GM06990 (cell line): Measurements from ENCODE around the gene TBX2.

Experiments used
- DNase-seq: peaks from one replicate; pipeline ENCODE4 v3.0.0-alpha.2; 2011; ENCODE audit not compliant: insufficient read length; ENCODE audit errors: extremely low read depth
- H3K27me3 ChIP-seq: replicated peaks from 2 replicates; pipeline ENCODE4 v1.6.0; 2011; ENCODE audit warnings: low read length; ENCODE audit not compliant: control insufficient read depth, insufficient read depth
- H3K36me3 ChIP-seq: 2 replicates; pipeline ENCODE4 v1.5.1; 2011; ENCODE audit warnings: low read length; ENCODE audit not compliant: control insufficient read depth, insufficient read depth
- H3K4me3 ChIP-seq: replicated peaks from 2 replicates; pipeline ENCODE4 v1.5.1; 2011; ENCODE audit warnings: low read depth, mild to moderate bottlenecking, control low read depth, low read length
- CTCF ChIP-seq: IDR thresholded peaks from 2 replicates; pipeline ENCODE4 v1.5.1; 2011; ENCODE audit warnings: low read length, control low read depth, mild to moderate bottlenecking, inconsistent platforms; ENCODE audit not compliant: insufficient read depth, poor library complexity, severe bottlenecking

TBX2 gene

GRCh38 chr17:61420745-61421398 is 21.2 kb downstream of the TBX2 start:
- DNase-seq, result no peak
- Histone ChIP-seq H3K27me3 (peaks cover 1% of the 10 kb centered on the region), H3K4me3 (no peak overlapping the region), H3K36me3 (no peaks in the 10 kb centered on the region)
- no peak for TF ChIP-seq CTCF

GRCh38 chr17:61421460-61421859 is 21.8 kb downstream of the TBX2 start:
- Histone ChIP-seq H3K27me3 (peaks cover 1% of the 10 kb centered on the region), H3K4me3 (no peak overlapping the region), H3K36me3 (no peaks in the 10 kb centered on the region)
- TF ChIP-seq CTCF, result no peak
- DNase-seq, result no peak

GRCh38 chr17:61422116-61422799 is 22.6 kb downstream of the TBX2 start:
- TF ChIP-seq CTCF, result no peak
- DNase-seq, result no peak

GRCh38 chr17:61422869-61423268 is 23.2 kb downstream of the TBX2 start:
- TF ChIP-seq CTCF, result no peak
- H3K27me3 ChIP-seq, result peaks cover 1% of the 10 kb centered on the region; the same call in 1 of the 2 replicates

More at GRCh38 chr17:61422116-61422799, 22.6 kb downstream of the TBX2 start:
- Histone ChIP-seq H3K27me3 (peaks cover 1% of the 10 kb centered on the region), H3K4me3 (no peak overlapping the region), H3K36me3 (no peaks in the 10 kb centered on the region)

GRCh38 chr17:61423967-61424649 is 24.5 kb downstream of the TBX2 start:
- no peak for TF ChIP-seq CTCF
- Histone ChIP-seq H3K36me3 (no peaks in the 10 kb centered on the region), H3K4me3 (no peak overlapping the region), H3K27me3 (peaks cover 1% of the 10 kb centered on the region; the same call in 1 of the 2 replicates)
- no peak for DNase-seq

More at GRCh38 chr17:61422869-61423268, 23.2 kb downstream of the TBX2 start:
- no peak for DNase-seq
- Histone ChIP-seq H3K4me3 (no peak overlapping the region), H3K36me3 (no peaks in the 10 kb centered on the region)
